Loucy (cell line): ENCODE data around the gene DSCAM.

Source experiments
- H2AFZ ChIP-seq: fragments of 200-600 bp; sonication (generic); 2 replicates; pipeline ENCODE4 v1.6.0; 2016; ENCODE audit warnings: antibody characterized with exemption, mild to moderate bottlenecking, low read length, moderate library complexity
- H3F3A ChIP-seq: fragments of 200-600 bp; 2 replicates; pipeline ENCODE4 v1.6.0; 2016; ENCODE audit warnings: antibody characterized with exemption, low read depth, mild to moderate bottlenecking
- H3K27me3 ChIP-seq: fragments of 200-600 bp; sonication (generic); 2 replicates; pipeline ENCODE4 v1.6.1; 2014; ENCODE audit warnings: low read length, mild to moderate bottlenecking; ENCODE audit not compliant: insufficient read depth, poor library complexity, severe bottlenecking
- H3K36me3 ChIP-seq: fragments of 200-600 bp; sonication (generic); 2 replicates; pipeline ENCODE4 v1.6.1; 2016; ENCODE audit warnings: low read length; ENCODE audit not compliant: insufficient read depth
- H3K4me1 ChIP-seq: fragments of 200-600 bp; sonication (generic); 2 replicates; pipeline ENCODE4 v1.5.1; 2014; ENCODE audit warnings: low read length, mild to moderate bottlenecking; ENCODE audit not compliant: insufficient read depth, poor library complexity, severe bottlenecking
- H3K4me2 ChIP-seq: fragments of 200-600 bp; sonication (generic); 2 replicates; pipeline ENCODE4 v1.6.0; 2014; ENCODE audit warnings: antibody characterized with exemption, low read length, low read depth, mild to moderate bottlenecking; ENCODE audit not compliant: poor library complexity, severe bottlenecking
- H3K4me3 ChIP-seq: fragments of 200-600 bp; sonication (generic); 2 replicates; pipeline ENCODE4 v1.5.1; 2014; ENCODE audit warnings: low read length, mild to moderate bottlenecking, mixed read lengths; ENCODE audit not compliant: poor library complexity, severe bottlenecking
- H3K79me2 ChIP-seq: fragments of 200-600 bp; sonication (generic); 2 replicates; pipeline ENCODE4 v1.6.1; 2014; ENCODE audit warnings: low read length; ENCODE audit not compliant: insufficient read depth
- H3K9ac ChIP-seq: fragments of 200-600 bp; sonication (generic); 2 replicates; pipeline ENCODE4 v1.6.0; 2014; ENCODE audit warnings: mild to moderate bottlenecking, low read depth, low read length, moderate library complexity; ENCODE audit not compliant: poor library complexity, severe bottlenecking
- H3K9me2 ChIP-seq: fragments of 200-600 bp; sonication (generic); replicated peaks from 2 replicates; pipeline ENCODE4 v1.6.1; 2016; ENCODE audit warnings: low read depth, low read length, mixed read lengths
- H3K9me3 ChIP-seq: fragments of 200-600 bp; sonication (generic); 2 replicates; pipeline ENCODE4 v1.6.1; 2014; ENCODE audit warnings: mild to moderate bottlenecking, antibody characterized with exemption, low read length, low read depth; ENCODE audit not compliant: insufficient read depth
- H4K20me1 ChIP-seq: fragments of 200-600 bp; sonication (generic); 2 replicates; pipeline ENCODE4 v1.6.0; 2014; ENCODE audit warnings: antibody characterized with exemption, low read length, mild to moderate bottlenecking; ENCODE audit not compliant: insufficient read depth, poor library complexity, severe bottlenecking
- CTCF ChIP-seq: fragments of 200-600 bp; sonication (generic); conservative IDR thresholded peaks from 2 replicates; pipeline ENCODE4 v1.5.1; 2014; ENCODE audit warnings: mild to moderate bottlenecking, antibody characterized with exemption, low read length
- EZH2phosphoT487 ChIP-seq: fragments of 200-600 bp; IDR thresholded peaks from 2 replicates; pipeline ENCODE4 v1.6.1; 2018; ENCODE audit warnings: antibody characterized with exemption, mild to moderate bottlenecking, moderate library complexity, borderline replicate concordance

The DSCAM gene

DNA sequence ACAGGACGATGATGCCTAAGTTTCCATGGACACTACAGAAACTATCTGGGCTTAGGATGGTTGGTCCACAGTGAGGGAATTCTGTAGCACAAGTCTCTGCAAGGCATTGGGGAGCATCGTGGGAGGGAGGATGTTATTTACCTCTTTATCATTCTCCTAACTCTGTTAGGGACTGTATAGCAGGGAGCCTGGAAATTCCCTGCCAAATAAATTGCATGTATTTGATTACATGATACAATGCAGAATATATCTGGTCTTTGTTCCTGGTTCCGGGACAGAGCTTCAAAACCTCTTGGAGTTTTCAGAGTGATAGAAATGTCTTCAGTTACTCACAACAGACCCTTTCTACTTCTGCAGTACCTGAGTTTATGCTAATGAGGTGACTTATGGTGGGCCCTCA is 593.8 kb downstream of the DSCAM start:
- H3K27me3 ChIP-seq, result no peaks in the 10 kb centered on the region
- no peaks in the 10 kb centered on the region for H4K20me1 ChIP-seq
- no peak overlapping the region for H3K9ac ChIP-seq
- peaks cover 3% of the 10 kb centered on the region; the same call in 1 of the 2 replicates for H3K9me3 ChIP-seq
- no peak overlapping the region for H2AFZ ChIP-seq
- H3K4me2 ChIP-seq, result no peak overlapping the region
- no peaks in the 10 kb centered on the region for H3K9me2 ChIP-seq
- no peaks in the 10 kb centered on the region for H3F3A ChIP-seq
- H3K79me2 ChIP-seq, result no peaks in the 10 kb centered on the region
- H3K4me3 ChIP-seq, result no peak overlapping the region
- H3K36me3 ChIP-seq, result no peaks in the 10 kb centered on the region
- H3K4me1 ChIP-seq, result no peaks in the 10 kb centered on the region
- TF ChIP-seq CTCF (no peak), EZH2phosphoT487 (no peak)

DNA sequence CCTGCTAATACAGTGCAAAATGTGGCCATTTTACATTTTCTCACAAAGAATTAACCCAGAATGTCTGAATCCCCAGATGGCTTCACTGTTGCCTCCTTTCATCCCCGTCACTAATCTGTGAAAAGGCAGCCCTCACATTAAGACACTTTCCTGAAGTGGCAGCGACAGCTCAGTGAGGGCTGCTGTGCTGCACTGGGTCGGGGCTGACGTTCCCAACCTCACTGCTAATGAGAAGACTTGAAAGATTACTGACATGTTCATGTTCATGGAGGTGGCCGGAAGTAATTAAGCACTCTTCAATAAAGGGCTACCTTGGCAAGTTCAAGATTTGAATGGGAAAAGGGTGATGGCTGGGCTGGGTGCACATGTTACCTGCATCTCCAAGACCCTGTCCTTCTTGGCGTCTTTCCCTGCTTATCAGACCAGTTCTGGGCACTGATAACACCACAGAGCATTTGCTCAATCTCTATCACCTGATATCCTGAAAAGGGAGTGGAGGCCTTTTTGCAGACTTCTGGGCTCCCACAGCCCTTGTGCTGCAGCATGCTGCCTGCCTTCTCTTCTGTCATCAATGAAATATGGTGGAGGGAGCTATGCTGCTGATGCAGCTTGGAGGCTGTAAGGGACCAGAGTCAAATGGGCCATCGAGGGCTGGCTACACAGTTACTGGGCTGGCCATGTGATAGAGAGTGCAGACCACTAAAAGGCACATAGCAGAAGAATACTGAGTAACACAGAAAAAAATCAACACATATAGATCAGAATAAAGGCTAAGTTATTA is 596.3 kb downstream of the DSCAM start:
- Histone ChIP-seq H3K36me3 (no peaks in the 10 kb centered on the region), H2AFZ (no peak overlapping the region), H3K9ac (no peak overlapping the region), H3K9me3 (peaks cover 3% of the 10 kb centered on the region; the same call in 1 of the 2 replicates), H3K9me2 (no peaks in the 10 kb centered on the region), H4K20me1 (no peaks in the 10 kb centered on the region), H3K79me2 (no peaks in the 10 kb centered on the region), H3K4me3 (no peak overlapping the region), H3F3A (no peaks in the 10 kb centered on the region), H3K4me1 (no peaks in the 10 kb centered on the region), H3K27me3 (no peaks in the 10 kb centered on the region), H3K4me2 (no peak overlapping the region)
- TF ChIP-seq EZH2phosphoT487 (no peak), CTCF (no peak)

GRCh38 chr21:40244981-40245380 is 602.0 kb downstream of the DSCAM start:
- Histone ChIP-seq H2AFZ (no peak overlapping the region), H3K4me2 (no peak overlapping the region), H3K4me1 (no peaks in the 10 kb centered on the region), H3K27me3 (no peaks in the 10 kb centered on the region), H3K9me2 (no peaks in the 10 kb centered on the region), H4K20me1 (no peaks in the 10 kb centered on the region), H3K79me2 (no peaks in the 10 kb centered on the region), H3K4me3 (no peak overlapping the region), H3F3A (no peaks in the 10 kb centered on the region), H3K9ac (no peak overlapping the region), H3K36me3 (no peaks in the 10 kb centered on the region), H3K9me3 (no peaks in the 10 kb centered on the region)
- TF ChIP-seq EZH2phosphoT487 (no peak), CTCF (no peak)
